ENCODE data around the gene FXYD5.

GRCh38 chr19:35112995-35113688, 41.4 kb upstream of the FXYD5 start:
- TF ChIP-seq CTCF (IDR thresholded peaks at IDR 0.05) (no peak), POLR2A (IDR thresholded peaks at IDR 0.05) (no peak)

Measured in right lobe of liver (tissue), 4 donors.